Measurements from ENCODE around the gene TBC1D5.

TBC1D5 gene

DNA sequence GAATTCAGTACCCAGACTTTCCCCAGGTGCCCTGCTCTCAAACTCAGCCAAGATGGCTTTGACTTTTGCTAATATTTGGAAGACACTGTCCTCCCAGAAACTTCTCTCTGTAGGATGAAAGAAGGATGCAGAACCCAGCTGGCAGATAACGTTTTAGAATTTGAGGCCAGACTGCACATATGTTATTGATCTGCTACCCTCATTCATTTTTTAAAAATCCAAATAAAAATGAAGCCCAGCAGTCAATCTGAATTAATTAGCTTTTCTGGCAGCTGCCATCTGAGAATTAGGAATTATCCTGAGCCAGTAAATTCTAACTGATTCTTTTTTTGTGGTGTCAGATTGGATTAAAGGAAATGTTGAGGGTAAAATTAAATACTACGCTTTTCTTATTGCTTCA, 621.1 kb downstream of the TBC1D5 start:
- DNase-seq = no peak

DNA sequence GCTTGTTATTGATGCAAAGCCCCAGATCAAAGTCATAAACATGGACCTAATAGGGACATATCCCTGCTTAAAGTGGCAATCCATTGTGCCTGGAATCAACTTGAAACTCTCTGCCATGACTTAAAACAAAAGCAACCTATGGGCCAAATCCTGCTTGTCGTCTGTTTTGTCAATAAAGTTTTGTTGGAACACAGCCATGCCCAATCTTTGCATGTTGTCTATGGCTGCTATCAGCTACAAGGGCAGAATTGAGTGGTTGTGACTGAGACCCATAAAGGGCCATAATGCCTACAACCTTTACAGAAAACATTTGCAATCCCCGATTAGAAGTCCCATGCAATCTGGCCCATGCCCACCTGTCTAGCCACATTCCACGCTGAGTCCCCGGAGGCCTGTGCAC, 622.3 kb downstream of the TBC1D5 start:
- DNase-seq = no peak

DNA sequence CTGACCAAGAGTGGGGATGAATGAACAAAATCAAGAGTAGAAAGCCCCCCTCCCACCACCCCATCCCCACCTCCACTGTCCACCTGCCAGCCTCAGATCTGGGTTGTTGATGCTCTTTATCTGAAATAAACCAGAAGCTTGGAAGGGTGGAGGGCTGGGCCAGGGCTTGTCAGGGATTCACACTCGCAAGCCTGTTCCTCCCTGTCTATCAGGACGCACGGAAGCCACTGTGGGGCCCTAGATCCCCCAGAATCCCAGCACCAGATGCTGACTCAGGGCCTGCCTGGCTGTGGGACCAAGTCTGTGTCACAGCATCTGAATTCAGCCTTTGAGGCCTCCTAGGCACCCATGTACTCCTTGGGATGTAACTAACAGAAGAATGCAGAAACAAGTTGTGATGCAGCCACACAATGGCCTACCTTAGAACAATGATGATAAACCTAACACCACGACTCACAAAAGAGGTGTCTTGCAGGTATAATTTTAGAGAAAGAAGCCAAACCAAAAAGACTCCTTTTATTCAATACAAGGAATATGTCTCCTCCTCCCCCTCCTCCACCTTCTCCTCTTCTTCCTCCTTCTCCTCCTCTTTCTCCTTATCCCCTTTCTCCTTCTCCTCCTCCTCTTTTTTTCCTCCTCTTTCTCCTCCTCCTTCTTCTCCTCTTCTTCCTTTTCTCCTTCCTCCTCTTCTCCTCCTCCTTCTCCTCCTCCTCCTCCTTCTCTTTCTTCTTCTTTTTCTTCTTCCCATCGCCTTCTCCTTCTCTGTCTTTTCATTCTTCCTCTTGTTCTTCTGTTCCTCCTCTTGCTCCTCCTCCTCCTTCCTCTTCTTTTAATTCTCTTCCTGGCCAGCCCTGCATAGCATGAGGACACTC, 623.0 kb downstream of the TBC1D5 start:
- no peak for DNase-seq

DNA sequence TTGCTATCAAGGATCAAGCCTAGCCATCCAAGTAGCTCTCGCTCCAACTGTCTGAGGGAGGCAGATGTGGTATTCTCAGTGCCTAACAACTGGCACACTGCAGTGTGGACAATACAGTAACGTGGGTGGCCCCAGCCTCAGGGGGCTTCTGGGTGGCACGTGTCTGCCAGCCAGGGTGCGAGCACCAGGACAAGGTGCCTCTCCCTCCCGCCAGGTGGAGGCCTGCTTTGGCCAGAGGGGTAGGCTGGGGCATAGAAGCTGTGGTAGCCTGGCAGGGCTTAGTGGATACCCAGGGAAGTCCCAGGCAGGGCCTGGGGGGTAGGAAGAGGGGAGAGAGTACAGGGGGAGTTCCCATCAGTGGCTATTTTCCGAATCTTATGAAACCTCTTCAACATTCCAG, 623.7 kb downstream of the TBC1D5 start:
- DNase-seq = no peak

DNA sequence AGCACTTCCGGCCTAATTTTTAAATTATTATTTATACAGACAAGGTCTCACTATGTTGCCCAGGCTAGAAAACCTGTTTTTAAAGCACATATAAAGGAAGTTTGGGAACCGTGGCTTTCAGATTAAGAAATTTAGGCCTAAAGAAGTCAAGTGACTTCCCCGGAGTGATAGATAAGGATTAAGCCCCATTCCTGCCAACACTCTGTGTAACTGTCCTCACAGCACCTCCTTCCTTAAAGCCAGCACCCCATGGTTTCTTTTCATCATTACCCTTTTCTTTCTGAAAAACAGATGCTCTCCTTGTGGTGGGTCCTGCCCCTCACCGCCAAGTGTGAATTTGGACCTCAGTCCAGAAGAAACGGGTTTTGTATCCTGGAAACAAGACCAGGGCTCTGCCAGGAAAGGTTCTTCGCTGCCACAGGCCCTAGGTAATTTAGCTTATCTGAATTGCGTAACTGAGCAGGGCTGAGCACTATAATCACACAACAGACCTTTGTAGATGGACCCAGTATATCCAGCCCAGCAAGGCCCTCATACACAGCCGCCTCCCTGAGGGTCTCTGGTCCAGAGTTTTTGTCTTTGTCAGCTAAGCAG, 626.3 kb downstream of the TBC1D5 start:
- DNase-seq = no peak

DNA sequence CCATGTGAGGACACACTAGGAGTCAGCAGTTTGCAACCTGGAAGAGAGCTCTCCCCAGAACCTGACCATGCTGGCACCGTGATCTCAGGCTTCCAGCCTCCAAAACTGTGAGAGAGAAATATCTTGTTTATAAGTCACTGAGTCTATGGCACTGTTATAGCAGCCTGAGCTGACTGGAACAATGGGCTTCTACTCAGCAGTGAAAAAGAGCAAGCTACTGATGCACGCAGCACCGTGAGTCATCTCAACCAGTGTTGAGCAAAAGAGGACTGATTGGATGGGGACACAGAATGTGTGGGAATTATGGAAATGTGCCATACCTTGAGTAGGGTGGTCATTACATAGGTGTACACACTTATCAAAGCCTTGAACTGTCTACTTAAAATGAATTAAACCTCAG, 627.2 kb downstream of the TBC1D5 start:
- no peak for DNase-seq

DNA sequence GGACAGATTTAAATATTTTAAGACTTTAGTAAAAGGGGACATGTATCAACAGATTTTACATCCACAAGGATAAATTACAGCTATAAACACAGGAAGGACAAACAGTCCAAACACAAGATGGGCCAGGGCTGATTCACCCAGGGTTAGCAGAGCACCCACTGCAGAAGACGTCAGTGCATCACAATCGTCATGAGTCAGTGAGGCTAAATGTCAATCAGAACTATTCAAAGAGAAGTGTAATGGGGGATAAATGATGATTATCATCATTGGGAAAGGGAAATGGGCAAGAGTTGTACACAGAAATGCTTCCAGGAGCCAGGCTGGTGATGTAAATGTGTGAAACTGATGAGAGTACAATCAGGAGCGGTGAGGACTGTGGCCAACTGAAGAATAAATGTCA, 630.8 kb downstream of the TBC1D5 start:
- no peak for DNase-seq

DNA sequence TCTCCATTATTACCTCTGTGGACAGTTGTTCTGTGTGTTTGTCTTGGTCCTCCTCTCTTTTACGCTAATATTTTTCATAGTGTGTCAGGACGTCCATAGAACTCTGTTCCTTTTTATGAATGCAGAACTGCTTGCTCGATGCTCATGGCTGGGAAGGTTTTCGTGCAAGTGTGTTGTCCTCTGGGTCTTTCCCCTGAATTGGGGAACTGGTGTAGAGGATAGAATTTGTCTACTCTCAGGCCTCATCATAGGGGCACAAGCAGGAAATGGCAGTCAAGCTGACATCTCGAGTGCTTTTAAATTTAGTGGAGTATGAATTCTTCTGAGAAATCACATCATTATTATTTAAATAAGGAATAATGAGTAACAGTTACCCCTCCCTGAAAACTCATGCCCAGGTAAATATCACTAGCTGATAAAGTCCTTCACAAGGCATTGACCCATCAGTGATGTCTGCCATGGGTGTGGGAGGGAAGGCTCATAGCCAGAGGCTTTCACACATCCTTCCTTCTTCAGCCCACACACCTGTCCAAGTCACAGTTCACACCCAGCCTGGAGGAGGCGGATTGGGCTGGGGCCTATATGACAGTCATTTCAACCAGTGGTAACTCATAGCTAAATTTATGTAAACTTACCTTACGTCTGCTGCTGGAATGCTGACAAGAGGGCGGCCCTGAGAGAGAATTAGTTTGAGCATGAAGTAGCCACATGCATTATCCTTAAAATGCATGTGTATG, 631.6 kb downstream of the TBC1D5 start:
- DNase-seq = no peak

All from NCI-H2029 treated with DMSO at 0.1 percent for 48 hours (cell line).